HG02852 (cell line): ENCODE measurements around the gene CPXM2.

ENCODE experiments used
- ATAC-seq: cut with Tn5 transposase; IDR thresholded peaks from one replicate; pipeline ENCODE4 v1.9.1; 2021; ENCODE audit warnings: mild to moderate bottlenecking, moderate library complexity; ENCODE audit not compliant: unreplicated experiment

The CPXM2 gene

GRCh38 chr10:123852411-123852951, 39.1 kb downstream of the CPXM2 start:
- ATAC-seq, result no peak

DNA sequence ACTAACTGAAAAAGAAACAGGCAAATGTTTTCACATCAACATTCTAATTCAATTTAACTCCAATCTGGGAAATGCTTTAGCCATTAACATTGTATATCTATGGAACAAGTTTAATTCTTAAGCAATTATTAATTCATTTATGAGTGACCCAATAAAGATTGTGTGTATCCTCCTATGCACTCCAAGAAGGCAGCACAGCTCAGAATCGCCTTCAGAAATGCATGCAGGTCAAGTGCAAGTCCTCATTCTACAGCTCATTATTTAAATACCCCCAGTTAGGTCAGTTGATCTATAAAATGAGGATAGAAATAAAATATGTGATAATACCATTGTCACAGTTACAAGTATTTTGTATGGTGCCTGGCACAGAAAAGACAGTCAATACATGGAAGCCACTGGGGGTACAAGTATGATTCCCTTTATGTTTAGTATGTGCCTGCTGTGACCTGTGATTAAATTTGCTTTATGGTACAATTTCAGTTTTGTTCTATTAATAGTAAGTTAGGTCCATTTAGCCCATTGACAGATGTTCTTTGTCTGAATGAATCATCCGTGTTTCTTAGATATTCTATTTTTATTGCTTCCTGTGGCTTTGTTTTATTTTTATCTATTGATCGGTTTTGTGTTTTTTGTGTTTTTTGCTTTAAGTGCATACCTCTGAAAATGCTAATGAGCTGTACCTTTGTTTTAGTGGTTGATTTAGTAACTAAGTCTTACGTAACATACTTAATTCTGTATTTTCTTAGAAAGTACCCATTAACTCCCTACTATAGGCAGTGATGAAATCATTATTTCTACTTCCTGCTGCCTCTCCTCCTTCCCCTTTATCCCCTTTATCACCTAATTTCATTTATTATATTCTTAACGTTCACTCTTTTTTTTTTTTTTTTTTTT, 42.8 kb downstream of the CPXM2 start:
- ATAC-seq, result peak; percentile 50

- ATAC-seq, result no peak
Measured at GRCh38 chr10:123847686-123848432, 43.7 kb downstream of the CPXM2 start.

- no peak for ATAC-seq
Measured at GRCh38 chr10:123843835-123844234, 47.8 kb downstream of the CPXM2 start.

DNA sequence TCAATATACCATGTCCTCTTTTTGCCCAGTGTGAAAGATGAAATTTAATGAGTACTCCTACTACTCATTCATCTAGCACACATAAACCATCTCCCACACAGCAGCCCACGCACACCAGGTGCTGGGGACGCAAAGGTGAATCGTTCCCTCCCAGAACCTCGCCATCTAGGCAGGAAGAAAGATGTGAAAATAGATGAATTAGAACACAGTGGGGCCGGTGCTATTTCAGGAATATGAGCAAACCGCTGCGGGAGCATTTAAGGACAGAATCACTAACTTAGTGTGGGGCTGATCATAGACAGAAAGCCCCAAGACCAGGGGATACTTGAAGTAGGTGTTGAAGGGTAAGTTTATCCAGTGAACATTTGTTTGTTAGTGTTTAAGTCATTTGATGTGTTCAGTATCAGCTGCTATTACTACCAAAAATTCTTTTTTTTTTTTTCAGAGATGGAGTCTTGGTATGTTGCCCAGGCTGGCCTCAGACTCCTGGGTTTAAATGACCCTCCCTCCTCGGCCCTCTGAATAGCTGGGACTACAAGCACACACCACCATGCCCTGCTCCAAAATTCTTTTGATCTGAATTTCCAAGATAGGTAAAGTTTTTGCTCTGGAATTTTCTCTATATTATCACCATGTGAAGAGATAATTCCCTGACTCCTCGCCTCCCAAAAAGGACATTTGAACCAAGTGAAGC, 48.8 kb downstream of the CPXM2 start:
- no peak for ATAC-seq

DNA sequence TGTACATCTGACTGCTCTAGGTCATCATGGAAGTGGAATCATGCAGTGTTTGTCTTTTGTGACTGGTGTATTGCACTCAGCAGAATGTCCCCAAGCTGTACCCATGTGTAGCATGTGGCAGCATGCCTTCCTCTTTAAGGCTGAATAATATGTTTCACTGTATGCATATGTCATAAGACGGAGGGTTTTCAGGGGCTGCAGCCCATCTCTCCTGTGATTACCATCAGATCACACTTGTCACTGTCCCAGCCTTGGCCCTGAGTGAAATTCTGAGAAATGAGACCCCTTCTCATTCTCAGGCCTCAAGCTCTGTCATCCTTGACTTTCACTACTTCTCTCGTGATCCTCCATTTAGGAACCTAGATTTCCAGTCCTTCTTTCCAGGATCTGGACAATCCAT, 50.0 kb downstream of the CPXM2 start:
- ATAC-seq, result no peak

GRCh38 chr10:123841115-123841514, 50.5 kb downstream of the CPXM2 start:
- ATAC-seq, result no peak

GRCh38 chr10:123840714-123841113, 50.9 kb downstream of the CPXM2 start:
- ATAC-seq, result no peak

GRCh38 chr10:123838596-123839310, 52.9 kb downstream of the CPXM2 start:
- ATAC-seq, result no peak

DNA sequence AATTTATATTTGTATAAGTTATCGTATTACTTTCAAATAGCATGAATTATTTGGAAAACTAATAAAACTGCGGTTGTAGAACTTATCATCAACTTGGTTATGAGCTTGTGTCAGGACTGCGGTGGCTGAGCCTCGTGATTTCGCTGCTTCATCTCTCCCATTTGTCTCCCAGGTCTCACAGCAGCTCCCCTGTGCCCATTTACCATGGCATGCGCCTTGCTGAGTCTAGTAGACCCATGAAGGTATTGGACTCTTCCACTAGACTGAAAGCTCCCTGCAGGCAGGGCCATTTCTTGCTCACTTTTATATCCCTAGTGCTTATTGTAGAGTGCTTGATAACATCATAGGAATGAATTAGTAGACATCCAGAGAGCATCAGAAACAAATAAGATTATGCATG, 53.9 kb downstream of the CPXM2 start:
- no peak for ATAC-seq

DNA sequence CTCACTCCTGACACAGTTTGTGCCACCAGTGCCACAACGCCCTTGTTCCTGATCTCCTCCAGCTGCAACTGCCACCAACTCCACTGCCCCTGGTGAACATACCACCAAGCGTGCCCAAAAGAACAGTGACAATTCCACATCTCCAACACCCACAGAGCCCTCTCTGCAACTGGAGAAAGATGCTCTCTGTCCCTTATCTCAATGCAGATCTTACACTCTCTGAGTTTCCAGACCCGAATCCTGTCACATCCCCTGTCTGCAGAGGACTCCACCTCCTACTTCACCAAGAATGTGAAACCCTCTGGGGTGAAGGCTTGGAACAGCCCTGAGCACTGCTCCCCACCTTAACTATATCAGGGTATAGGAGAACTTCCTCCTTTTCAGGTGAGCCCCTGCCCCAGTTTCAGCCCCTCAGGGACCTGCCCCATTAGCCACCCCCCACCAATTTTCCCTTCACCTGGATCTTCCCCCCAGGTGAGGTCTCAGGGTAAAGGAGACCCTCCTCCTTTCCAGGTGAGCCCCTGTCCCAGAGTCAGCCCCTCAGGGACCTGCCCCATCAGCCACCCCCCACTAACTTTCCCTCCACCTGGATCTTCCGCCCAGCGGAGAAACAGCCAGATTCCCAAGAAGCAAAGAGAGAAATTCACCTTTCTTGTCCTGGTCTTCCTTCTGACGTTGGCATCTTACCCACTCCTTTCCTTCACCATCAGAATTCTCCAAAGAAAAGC, 55.0 kb downstream of the CPXM2 start:
- no peak for ATAC-seq

- ATAC-seq, result peak; percentile 78
Measured at GRCh38 chr10:123835575-123835974, 56.0 kb downstream of the CPXM2 start.

- no peak for ATAC-seq
Measured at GRCh38 chr10:123833170-123833850, 58.3 kb downstream of the CPXM2 start.

DNA sequence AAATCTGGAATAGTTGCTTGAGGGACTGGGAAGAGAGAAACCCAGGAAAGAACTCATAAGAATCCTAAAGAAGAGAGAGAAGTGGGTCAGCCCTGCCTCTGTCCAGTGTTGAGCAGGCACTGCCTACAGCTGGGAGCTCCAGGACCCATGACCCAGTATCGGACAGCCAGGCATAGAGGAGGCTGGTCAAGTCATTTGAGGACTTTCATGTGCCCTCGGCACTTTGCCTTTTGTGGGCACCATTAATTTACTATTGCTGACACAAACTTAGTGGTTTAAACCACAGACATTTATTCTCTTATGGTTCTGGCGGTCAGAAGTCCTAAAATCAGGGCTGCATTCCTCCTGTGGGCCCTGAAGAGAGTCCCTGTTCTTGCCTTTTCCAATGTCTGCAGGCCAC, 60.3 kb downstream of the CPXM2 start:
- ATAC-seq, result no peak

- ATAC-seq, result no peak
Measured at GRCh38 chr10:123821136-123821535, 70.5 kb downstream of the CPXM2 start.

- no peak for ATAC-seq
Measured at GRCh38 chr10:123809632-123810031, 82.0 kb downstream of the CPXM2 start.

GRCh38 chr10:123808906-123809305, 82.7 kb downstream of the CPXM2 start:
- no peak for ATAC-seq

GRCh38 chr10:123808286-123808685, 83.3 kb downstream of the CPXM2 start:
- ATAC-seq, result no peak

- ATAC-seq, result no peak
Measured at GRCh38 chr10:123807444-123808035, 84.1 kb downstream of the CPXM2 start.
